ENCODE measurements around the gene BMP8B.

DNA sequence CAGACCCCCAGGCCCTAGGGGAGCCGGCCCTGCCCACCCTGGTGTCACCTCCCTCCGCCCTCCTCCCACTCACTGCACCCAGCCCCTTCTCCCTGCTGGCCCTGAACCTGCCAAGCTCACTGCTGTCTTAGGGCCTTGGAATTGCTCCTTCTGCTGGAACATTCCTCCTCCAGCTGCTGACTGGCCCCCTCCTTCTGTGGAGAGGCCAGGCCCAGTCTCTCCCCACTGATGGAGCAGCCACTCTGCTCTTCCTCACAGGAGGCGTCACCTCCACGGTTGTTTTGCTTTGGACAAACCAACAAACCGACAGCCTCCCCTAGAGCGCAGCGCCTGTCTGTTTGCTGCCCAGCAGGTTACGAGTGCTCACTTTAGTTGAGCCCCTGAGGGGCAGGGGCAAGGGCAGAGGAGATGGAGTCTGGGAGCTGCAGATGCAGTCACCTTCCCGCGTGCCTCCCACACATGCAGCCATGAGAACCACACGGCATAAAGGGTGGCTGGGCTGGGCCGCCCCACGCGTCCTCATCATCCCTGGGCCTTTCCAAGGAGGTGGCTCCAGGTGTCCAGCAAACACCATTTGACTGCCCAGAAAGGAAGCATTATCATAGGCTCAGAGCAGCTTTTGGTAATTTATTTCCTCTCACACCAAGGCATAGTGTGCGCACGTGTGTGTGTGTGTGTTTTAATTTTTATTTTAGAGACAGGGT lies 27.0 kb downstream of the BMP8B start:
- no peak for TF ChIP-seq POLR2A (IDR thresholded peaks at IDR 0.05)
- TF ChIP-seq, protein P1, sequence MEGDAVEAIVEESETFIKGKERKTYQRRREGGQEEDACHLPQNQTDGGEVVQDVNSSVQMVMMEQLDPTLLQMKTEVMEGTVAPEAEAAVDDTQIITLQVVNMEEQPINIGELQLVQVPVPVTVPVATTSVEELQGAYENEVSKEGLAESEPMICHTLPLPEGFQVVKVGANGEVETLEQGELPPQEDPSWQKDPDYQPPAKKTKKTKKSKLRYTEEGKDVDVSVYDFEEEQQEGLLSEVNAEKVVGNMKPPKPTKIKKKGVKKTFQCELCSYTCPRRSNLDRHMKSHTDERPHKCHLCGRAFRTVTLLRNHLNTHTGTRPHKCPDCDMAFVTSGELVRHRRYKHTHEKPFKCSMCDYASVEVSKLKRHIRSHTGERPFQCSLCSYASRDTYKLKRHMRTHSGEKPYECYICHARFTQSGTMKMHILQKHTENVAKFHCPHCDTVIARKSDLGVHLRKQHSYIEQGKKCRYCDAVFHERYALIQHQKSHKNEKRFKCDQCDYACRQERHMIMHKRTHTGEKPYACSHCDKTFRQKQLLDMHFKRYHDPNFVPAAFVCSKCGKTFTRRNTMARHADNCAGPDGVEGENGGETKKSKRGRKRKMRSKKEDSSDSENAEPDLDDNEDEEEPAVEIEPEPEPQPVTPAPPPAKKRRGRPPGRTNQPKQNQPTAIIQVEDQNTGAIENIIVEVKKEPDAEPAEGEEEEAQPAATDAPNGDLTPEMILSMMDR (IDR thresholded peaks at IDR 0.05): no peak
